ENCODE measurements around the gene MYO10.

Gene MYO10

DNA sequence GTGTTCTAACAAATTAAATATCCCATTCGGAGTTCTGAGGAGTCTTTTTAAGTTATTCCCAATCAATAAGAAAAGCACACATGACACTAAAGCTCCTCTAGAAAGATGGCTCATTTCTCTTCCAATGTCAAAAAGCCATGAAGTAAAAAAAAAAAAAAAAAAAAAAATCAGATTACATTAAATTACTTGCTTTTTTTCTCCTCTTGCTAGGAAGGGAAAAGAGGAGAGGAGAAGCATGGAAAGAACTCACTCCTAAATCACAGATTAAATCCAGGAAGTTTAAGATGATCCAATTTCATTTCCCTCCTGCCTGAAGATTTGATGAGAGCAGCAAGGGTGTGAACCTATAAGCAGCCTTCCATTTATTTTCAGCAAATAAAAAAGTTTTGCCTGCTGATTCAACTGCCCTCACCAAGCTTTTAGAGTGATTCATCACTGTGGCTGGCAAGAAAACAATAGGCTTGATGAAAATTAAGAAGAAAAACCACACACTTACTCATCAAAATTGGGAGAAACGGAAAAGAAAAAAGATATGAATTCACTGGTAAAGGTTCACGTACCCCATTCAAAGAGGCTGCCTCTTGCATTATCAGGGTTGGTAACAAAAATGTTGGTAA, 19.7 kb downstream of the MYO10 start:
- DNase-seq: peak; percentile 21

DNA sequence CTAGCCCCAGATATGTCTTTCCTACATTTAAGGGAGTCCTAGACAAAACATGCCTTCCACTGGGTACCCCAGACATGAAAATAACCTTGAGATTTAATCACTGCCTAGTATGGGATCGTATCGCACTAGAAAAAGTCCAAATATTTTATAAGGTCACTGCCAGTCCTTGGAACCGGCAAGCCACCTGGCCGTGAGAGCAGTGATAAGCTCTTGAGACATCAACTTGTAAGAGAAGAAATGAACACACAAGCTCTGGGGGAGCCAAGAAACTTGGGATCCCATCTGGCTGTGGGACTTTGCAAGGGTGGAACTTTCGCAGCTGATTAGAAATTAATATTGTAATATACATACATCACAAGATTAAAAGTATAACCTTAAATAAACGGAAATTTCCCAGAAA, 21.5 kb downstream of the MYO10 start:
- DNase-seq: no peak

DNA sequence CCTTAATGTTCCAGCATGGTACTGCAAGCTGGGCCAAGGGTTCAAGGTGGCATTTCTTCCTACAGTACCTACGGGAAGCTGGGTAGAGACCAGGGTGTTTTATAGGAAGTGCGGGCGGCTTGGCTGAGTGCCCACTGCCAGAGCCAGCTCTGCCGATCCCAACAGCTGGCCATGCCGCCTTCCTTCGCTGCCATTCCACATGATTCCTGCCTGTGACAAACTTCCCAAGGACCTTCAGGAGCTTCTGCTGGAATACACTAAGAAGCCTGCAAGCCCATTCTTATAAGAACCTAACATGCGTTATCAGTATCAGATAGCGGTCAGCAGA, 22.0 kb downstream of the MYO10 start:
- DNase-seq: no peak

DNA sequence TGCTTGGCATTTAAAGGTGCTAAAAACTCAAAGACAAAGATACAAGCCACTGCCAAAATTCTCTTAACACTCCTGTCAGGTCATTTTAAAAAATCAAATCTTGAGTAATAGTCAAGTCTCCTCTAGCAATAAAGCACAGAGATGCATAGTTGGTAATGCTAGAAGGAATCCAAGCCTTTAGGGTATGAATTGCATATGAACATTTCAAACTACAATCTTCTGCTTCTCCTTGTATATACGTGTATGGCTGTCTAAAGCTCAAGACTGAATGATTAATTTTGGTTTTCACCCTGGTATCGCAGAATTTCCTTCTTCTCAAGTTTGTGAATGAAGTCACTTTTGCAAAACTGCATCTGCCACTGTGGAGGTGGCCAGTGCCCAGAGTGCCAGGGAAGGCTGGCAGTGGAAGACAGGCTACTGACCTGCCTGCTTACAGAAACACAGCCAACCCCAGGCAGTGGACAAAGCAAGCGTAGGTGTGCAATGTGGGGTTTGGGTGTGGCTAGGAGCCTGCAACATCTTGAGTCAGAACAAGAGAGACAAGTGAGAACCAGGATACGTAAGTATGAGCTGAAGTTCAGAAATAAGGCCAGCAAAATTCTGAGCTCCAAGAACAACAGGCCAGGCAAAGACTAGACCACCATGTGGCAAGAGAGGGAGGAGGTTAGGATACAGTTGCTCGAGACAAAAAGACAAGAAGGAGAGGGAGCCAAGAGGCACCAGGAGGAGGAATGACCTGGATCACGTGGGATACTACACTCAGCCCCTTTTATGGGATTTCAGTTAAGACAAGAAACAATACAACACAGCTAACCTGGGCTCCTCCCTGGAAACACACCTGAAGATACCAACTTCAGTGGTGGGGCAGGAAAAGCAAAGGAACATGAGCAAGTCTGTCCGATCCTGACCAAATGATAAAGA, 22.6 kb downstream of the MYO10 start:
- DNase-seq: no peak

DNA sequence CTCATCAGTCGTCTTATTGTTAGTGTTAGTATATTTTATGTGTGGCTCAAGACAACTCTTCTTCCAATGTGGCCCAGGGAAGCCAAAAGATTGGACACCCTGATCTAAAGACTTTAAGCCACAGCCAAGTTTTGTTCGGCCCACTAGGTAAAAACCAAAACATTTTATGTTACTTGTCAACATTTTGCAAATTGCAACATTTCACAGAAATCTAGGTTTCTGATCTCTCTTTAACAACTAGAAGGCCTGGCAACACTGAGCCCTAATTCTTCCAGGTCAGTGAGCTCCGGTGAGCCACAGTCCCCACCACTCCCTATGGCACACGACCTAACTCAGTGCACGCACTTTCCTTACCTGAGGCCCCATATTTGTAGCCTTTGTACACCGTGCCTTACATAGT, 24.0 kb downstream of the MYO10 start:
- no peak for DNase-seq

DNA sequence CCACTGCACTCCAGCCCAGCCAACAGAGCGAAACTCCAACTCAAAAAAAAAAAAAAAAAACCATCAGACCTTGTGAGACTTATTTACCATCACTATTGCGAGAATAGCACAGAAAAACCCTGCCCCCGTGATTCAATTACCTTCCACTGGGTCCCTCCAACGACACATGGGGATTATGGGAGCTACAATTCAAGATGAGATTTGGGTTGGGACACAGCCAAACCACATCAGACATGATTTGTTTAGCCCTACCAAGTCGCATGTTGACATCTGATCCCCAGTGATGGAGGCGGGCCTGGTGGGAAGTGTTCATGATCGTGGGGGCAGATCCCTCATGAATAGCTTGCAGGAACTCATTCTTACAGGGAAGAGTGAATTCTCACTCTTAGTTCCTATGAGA, 26.6 kb downstream of the MYO10 start:
- DNase-seq: no peak

DNA sequence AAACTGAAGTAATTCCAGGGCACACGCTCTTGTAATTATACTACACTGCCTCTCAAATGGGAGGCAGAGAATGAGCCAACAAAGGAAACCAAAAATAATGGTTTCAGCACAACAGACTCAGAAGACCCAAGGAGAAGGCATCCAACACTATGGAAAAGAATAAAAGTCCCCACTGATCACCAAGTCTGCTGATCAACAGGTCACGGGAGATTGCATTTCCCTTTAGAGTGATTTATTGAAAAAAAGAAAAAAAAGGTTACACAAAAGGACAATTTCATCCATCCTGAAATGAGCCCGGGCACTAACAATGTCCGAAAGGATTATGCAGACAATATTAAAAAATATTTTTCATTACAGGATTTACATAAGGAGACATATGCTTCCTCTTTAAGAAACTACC, 28.8 kb downstream of the MYO10 start:
- no peak for DNase-seq

DNA sequence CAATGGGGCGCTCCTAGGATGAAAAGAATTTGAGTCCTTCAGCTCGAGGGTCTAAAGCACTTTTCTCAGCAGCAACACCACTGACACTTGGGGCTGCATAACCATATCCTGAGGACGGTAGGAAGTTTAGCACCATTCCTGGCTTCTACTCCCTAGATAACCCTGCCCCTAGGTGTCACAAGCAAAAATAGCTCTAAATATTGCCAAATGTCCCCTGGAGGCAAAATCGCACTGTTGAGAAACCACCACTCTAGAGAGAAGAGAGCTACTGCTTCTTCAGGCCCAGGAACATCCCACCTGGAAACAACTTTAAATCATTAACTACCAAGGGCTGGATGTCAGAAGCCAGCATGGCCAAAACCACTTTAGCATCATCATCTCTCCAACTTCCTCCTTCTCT, 29.8 kb downstream of the MYO10 start:
- DNase-seq: no peak

DNA sequence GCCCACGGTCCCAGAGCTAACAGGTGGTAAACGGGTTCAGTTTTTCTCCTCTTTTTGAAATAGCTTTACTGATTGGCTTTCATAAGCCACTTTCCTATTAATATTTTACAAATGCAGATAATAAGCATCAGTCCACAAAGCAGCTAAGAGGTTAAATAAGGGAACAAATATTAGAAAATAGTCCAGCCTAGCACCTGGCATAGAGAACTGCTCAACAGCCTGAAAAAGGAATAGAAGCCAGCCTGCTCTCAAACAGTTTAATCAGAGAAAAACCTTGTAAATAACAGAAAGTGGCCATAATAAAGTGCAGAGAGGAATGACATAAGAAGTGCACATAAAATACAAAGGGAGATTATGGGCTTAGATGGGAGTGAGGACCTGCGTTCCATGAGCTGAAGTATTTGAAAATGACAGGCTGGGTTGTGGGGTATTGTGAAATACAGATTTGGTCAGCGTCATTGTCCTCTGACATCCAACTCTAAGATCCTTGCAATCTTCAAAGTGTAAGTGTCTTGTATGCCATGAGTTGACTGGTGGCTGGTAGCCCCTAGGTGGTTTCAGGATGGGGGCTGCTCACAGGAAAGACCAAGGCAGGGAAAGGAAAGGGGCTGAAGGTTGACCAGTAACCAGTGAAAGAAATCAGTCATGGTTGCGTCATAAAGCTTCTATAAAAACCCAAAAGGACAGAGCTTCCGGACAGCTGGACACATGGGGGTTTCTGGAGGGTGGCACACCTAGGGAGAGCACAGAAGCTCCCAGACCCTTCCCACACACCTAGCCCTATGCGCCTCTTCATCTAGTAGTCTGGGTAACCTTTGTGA, 32.4 kb downstream of the MYO10 start:
- no peak for DNase-seq

DNA sequence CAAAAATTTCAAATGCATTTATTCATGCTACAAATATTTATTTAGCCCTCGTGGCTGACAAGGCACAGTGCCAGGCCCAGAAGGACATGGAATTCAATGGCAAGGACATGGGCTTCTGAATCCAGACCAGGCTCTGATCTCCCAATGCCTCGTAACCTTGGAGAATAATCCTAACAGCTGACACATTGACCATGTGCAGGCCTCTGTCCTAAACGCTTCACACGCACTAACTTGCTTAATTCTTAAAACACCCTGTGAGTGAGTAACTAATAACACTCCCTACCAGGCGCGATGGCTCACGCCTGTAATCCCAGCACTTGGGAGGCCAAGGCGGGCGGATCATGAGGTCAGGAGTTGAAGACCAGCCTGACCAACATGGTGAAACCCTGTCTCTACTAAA, 33.2 kb downstream of the MYO10 start:
- DNase-seq: no peak

DNA sequence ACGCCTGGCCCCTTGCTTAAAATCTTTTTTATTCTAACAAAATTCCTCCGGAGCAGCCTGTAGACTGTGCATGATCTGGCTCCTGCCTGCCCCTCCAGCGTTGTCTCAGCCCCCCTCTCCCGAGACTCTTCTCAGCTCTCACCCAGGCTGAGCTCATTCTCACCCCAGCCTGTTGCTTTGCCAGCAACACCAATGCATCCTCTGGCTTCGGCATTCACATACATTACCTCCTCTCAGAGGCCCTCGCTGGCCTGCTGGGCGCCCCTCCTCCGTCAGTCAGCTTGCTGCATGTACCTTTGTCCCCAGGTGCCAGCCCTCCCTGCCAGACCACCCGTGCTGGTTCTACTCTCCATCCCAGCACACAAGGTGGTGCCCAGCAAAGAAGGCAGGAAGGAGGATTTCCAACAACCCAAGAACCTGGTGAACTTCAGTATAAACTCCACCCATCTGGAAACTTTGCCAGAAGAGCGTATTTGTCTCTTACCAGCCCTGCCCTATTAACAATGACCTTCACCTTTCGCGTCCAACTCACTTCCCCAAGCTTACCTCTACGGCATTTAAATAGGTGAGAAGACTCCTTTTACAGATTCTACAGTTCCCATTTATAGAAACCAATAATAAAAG, 35.0 kb downstream of the MYO10 start:
- no peak for DNase-seq

DNA sequence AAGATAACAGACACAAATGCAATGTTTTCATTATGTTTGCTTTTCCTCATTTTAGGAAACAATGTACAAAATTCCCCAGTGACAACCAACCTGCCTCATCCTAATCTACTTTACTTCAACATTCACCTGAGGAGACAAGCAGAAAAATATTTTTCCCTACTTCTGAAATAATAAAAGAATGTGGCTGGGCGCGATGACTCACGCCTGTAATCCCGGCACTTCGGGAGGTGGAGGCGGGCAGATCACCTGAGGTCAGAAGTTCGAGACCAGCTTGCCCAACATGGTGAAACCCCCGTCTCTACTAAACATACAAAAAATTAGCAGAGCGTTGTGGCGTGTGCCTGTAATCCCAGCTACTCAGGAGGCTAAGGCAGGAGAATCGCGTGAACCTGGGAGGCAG, 36.9 kb downstream of the MYO10 start:
- DNase-seq: no peak

DNA sequence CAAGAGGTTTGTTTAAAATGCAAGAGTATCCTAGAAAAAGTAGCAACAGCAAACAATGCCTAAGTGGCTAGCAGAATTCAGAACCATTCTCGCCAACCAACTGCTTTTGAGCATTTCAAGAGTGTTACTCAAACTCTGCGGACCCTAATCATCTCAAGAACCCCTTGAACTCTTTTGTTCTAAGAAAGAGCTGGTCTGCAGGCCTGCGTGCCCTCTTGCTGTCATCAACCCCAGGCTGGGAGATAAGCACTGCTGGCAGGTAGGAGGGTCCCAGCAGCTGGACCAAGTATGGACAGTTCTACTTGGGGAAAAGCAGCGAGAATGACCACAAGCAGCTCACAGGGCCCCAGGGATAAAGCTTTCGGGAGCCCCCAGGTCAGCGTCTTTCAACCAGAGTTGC, 38.3 kb downstream of the MYO10 start:
- no peak for DNase-seq

DNA sequence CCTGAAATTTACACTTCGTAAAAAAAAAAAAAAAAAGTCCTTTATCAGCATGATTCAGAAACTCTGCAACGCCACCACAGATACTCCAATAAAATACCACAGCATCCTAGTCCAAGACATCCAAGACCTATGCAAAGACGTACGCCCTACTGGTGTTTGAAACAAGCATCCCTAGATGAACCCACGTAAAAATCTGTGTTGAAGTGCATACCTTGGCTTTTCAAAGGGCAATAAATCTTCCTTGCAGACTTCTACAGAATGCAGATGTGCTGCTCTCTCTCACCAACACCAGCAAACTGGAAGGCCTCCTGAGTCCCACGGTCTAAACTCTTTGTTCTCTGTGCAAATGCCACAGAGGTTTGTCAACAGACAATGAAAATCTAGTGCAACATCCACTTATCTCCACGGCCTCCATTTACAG, 38.8 kb downstream of the MYO10 start:
- DNase-seq: no peak

DNA sequence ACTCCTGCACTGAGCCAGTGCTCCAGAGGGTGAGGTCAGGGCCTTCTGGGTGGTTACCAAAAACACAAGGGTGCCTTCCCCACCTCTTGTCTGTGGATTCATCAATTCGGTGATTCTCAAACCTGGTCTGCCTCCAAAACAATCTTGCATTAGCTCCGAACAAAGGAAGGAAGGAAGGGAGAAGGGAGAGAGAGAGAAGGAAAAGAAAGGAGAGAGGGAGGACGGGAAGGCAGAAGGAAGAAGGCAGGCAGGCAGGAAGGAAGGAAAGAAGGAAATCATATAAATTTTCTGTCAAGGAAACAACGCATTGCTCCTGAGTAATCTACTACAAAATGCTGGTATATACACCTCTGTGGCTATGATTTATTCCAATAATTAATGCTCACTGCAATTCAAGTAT, 39.3 kb downstream of the MYO10 start:
- no peak for DNase-seq

DNA sequence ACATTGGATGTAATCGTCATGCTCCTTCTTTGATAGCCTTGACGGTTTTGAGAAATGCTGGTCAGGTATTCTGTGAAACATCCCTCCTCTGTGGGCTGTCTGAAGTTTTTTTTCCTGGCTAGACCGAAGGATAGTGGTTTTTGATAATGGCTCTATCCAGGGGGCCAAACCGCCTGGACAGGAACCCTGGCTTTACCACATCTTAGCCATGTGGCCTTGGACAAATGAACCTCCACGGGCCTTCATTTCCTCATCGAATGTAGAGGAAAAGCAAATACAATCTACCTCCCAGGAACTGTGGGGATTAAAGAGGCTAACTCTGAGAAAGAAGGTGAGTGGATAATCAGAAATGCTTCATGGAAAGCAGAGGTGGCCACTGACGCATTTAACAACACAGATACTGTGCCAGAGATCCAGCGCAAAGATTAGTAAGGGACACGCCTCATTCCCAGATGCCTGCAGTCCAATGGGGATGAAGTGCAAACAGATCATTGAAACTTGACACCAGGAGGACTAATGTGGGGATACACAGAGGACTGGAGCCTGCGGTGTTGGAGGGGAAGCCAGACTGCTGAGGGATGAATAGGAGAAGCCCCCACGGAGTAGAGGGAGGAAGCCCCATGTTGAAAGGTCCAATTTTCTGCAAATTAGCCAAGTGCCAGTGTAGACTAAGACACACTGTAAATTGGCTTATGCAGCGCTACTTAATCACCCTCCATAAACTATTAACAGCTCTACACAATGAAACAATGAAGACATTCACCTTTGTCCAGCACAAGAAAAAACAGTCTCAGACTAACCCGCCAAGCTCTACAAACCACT, 41.6 kb downstream of the MYO10 start:
- DNase-seq: no peak

DNA sequence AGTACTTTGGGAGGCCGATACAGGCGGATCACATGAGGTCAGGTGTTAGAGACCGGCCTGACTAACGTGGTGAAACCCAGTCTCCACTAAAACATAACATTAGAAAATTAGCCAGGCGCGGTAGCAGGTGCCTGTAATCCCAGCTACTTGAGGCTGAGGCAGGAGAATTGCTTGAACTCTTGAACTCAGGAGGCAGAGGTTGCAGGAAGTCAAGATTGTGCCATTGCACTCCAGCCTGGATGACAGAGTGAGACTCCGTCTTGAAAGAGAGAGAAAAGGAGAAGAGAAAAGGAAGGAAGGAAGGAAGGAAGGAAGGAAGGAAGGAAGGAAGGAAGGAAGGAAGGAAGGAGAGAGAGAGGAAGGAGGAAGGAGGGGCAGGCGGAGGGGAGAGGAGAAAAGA, 45.1 kb downstream of the MYO10 start:
- DNase-seq: no peak

DNA sequence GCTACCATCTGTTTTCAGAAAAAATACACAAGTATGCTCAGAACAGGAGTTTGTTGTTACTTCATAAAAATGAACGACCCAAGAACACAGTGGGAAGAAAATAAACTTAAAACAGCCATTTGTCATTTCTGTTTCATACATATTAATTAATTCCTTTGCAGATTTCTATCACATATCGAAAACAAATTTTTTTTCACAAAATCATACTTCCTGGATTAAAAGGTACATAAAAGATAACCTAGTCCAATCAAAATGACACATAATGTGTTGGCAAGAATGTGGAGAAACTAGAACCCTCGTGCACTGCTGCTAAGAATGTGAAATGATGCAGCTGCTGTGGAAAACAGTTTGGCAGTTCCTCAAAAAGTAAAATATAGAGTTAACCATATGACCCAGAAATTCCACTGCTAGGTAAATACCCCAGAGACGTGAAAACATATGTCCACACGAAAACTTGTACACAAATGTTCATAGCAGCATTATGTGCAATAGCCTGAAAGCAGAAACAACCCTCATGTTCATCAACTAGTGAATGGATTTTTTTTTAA, 46.0 kb downstream of the MYO10 start:
- DNase-seq: no peak

DNA sequence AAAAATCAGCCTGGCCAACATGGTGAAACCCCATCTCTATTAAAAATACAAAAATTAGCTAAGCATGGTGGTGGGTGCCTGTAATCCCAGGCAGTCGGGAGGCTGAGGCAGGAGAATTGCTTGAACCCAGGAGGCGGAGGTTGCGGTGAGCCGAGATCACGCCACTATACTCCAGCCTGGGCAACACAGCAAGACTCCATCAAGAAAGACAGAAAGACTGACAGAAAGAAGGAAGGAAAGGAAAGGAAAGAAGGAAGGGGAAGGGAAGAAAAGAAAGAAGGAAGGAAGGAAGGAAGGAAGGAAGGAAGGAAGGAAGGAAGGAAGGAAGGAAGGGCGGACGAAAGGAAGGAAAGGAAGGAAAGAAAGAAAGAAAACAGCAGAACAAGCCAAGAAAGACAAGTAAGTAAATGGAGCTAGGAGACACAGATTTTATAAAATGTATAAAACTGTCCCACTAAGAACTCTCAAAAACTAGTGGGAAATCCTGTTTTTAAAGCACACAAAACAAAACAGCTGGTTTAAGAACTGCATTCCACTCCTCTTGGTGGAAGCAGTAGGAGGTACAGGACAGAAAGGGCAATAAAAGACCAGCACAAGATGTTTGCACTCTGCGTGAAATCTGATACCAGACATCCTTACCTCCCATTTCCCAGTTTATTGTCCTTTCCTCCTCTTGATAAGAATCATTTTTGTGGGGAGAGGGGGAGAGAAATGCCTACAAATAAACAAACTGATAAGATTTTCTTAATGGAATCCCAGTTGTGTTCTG, 46.7 kb downstream of the MYO10 start:
- DNase-seq: no peak

DNA sequence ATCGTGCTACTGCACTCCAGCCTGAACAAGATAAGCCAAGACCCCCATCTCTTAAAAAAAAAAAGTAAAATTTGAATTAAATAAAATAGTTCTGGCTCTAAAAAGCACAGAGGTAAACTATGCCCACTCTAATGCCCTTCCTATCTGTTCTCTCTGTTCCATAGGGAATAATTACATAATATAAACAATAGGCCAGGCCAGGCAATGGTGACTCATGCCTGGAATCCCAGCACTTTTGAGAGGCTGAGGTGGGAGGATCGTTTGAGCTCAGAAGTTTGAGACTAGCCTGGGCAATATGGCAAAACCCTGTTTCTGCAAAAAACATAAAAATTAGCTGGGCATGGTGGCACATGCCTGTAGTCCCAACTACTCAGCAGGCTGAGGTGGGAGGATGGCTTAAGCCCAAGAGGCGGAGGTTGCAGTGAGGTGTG, 47.4 kb downstream of the MYO10 start:
- no peak for DNase-seq

DNA sequence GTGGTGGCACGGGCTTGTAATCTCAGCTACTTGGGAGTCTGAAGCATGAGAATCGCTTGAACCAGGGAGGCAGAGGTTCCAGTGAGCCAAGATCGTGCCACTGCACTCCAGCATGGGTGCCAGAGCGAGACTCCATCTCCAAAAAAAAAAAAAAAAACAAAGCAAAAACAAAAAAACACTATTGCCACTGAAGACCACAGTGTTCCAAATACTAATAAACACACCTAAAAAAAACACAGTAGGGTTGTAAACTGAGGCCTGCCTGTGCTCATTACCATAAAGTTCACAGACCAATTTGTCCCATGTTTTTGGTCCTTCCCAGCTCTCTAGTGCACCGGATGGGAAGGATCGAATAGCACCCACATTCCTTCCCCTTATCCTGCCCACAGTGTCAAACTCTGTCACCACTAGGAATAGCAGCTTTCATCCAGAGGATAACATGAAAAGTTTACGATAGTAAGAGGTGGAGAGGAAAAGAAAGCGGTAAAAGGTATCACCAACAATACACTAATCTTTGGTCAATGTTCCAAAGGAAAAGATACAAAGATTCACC, 49.2 kb downstream of the MYO10 start:
- DNase-seq: no peak

All from OCI-M1 (cell line).